Measurements from ENCODE around the gene SFT2D1.

Gene SFT2D1

DNA sequence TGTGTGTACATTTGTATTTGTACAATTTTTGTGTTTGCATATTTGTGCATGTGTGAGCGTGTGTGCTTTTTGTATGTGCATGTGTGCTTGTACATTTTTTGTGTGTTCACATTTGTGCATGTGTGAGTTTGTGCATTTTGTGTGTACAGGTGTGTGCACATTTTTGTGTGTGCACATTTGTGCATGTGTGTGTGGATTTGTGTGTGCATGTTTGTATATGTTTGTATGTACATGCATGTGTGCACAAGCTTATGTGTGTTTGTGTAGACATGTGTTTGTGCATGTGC is 63.0 kb downstream of the SFT2D1 start:
- peaks cover 0 to 15% (median 8%) of the 10 kb centered on the region in 5 donors for H3K4me1 ChIP-seq (ENCODE audit: control insufficient read depth in 5 of 5, insufficient read depth in 5 of 5, low read length in 5 of 5)
- no peaks in the 10 kb centered on the region for H3K9me3 ChIP-seq (ENCODE audit: control insufficient read depth in 5 of 5, low read length in 5 of 5)
- H3K27ac ChIP-seq (ENCODE audit: low read depth, low read length) = no peak overlapping the region
- peaks cover 0 to 21% (median 5%) of the 10 kb centered on the region in 5 donors for H3K27me3 ChIP-seq (ENCODE audit: control insufficient read depth in 5 of 5, insufficient read depth in 4 of 5, low read length in 5 of 5)
- no peak overlapping the region for H3K4me3 ChIP-seq (ENCODE audit: low read depth in 1 of 5, low read length in 5 of 5)
- no peaks in the 10 kb centered on the region for H3K36me3 ChIP-seq (ENCODE audit: control insufficient read depth in 5 of 5, insufficient read depth in 5 of 5, low read length in 5 of 5)
- no peak overlapping the region for H3K9ac ChIP-seq (ENCODE audit: low read length in 5 of 5)

DNA sequence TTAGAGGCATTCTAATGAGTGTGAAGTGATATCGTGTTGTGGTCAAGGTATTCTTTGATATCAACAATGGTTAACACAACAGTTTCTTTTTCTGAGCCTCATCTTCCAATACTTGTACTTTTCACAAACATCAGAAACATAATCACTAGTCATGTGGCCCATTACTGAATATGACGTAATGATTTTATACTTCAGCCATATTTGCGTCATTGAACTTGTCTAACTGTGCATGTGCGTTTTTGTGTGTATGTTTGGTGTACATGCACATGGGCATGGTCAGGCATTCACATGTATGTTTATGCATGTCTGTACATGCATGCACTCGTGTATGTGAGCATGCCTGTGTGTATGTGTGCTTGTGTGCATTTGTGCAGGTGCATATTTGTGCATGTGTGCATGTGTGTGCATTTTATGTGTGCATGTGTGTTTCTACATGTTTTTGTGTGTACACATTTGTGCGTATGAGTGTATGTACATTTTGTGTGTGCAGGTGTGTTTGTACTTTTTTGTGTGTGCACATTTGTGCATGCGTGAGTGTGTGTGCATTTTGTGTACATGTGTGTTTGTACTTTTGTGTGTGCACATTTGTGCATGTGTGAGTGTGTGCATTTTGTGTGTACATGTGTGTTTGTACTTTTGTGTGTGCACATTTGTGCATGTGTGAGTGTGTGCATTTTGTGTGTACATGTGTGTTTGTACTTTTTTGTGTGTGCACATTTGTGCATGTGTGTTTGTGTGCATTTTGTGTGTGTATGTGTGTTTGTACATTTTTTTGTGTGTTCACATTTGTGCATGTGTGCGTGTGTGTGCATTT is 63.6 kb downstream of the SFT2D1 start:
- H3K27me3 ChIP-seq (ENCODE audit: control insufficient read depth in 5 of 5, insufficient read depth in 4 of 5, low read length in 5 of 5) = peaks cover 0 to 21% (median 3%) of the 10 kb centered on the region in 5 donors
- H3K4me1 ChIP-seq (ENCODE audit: control insufficient read depth in 5 of 5, insufficient read depth in 5 of 5, low read length in 5 of 5) = peaks cover 0 to 15% (median 8%) of the 10 kb centered on the region in 5 donors
- no peaks in the 10 kb centered on the region for H3K36me3 ChIP-seq (ENCODE audit: control insufficient read depth in 5 of 5, insufficient read depth in 5 of 5, low read length in 5 of 5)
- no peak overlapping the region for H3K27ac ChIP-seq (ENCODE audit: low read depth, low read length)
- no peaks in the 10 kb centered on the region for H3K9me3 ChIP-seq (ENCODE audit: control insufficient read depth in 5 of 5, low read length in 5 of 5)
- H3K9ac ChIP-seq (ENCODE audit: low read length in 5 of 5) = no peak overlapping the region
- no peak overlapping the region for H3K4me3 ChIP-seq (ENCODE audit: low read depth in 1 of 5, low read length in 5 of 5)

GRCh38 chr6:166277892-166278578 is 64.3 kb downstream of the SFT2D1 start:
- H3K4me1 ChIP-seq (ENCODE audit: control insufficient read depth in 5 of 5, insufficient read depth in 5 of 5, low read length in 5 of 5) = peaks cover 0 to 15% (median 8%) of the 10 kb centered on the region in 5 donors
- peaks cover 0 to 21% (median 0%) of the 10 kb centered on the region in 5 donors for H3K27me3 ChIP-seq (ENCODE audit: control insufficient read depth in 5 of 5, insufficient read depth in 4 of 5, low read length in 5 of 5)
- H3K27ac ChIP-seq (ENCODE audit: low read depth, low read length) = no peak overlapping the region
- no peaks in the 10 kb centered on the region for H3K9me3 ChIP-seq (ENCODE audit: control insufficient read depth in 5 of 5, low read length in 5 of 5)
- no peak overlapping the region for H3K9ac ChIP-seq (ENCODE audit: low read length in 5 of 5)
- H3K36me3 ChIP-seq (ENCODE audit: control insufficient read depth in 5 of 5, insufficient read depth in 5 of 5, low read length in 5 of 5) = no peaks in the 10 kb centered on the region
- no peak overlapping the region for H3K4me3 ChIP-seq (ENCODE audit: low read depth in 1 of 5, low read length in 5 of 5)

- H3K4me3 ChIP-seq (ENCODE audit: low read depth in 1 of 5, low read length in 5 of 5) = no peak overlapping the region
- H3K36me3 ChIP-seq (ENCODE audit: control insufficient read depth in 5 of 5, insufficient read depth in 5 of 5, low read length in 5 of 5) = no peaks in the 10 kb centered on the region
- no peak overlapping the region for H3K27ac ChIP-seq (ENCODE audit: low read depth, low read length)
- H3K9ac ChIP-seq (ENCODE audit: low read length in 5 of 5) = no peak overlapping the region
- peaks cover 0 to 15% (median 0%) of the 10 kb centered on the region in 5 donors for H3K27me3 ChIP-seq (ENCODE audit: control insufficient read depth in 5 of 5, insufficient read depth in 4 of 5, low read length in 5 of 5)
- peaks cover 0 to 15% (median 8%) of the 10 kb centered on the region in 5 donors for H3K4me1 ChIP-seq (ENCODE audit: control insufficient read depth in 5 of 5, insufficient read depth in 5 of 5, low read length in 5 of 5)
- no peaks in the 10 kb centered on the region for H3K9me3 ChIP-seq (ENCODE audit: control insufficient read depth in 5 of 5, low read length in 5 of 5)
Measured at GRCh38 chr6:166277018-166277417, 65.3 kb downstream of the SFT2D1 start.

DNA sequence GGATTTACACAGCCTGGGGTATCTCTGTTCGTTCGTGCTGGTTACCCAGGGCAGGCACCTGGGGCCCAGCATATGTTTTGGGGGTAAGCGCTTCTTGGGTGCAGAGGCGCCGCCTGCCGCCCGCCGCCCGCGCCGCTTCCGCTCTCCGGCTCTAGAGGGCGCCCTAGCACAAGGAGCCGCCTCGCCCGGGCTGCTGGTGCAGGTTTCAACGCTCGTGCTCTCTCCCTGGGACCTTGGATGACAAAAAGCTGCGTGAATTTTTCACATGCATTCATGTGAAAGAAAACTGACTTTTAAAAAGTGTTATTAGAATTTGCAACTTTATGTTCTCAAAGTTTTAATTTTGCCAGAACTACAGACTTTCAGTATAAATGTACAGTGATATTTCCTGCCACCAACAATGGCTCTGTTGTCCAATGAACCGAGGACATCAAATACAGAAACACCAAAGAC is 66.6 kb downstream of the SFT2D1 start:
- peaks cover 0 to 15% (median 8%) of the 10 kb centered on the region in 5 donors for H3K4me1 ChIP-seq (ENCODE audit: control insufficient read depth in 5 of 5, insufficient read depth in 5 of 5, low read length in 5 of 5)
- H3K36me3 ChIP-seq (ENCODE audit: control insufficient read depth in 5 of 5, insufficient read depth in 5 of 5, low read length in 5 of 5) = no peaks in the 10 kb centered on the region
- H3K9ac ChIP-seq (ENCODE audit: low read length in 5 of 5) = no peak overlapping the region
- no peak overlapping the region for H3K27ac ChIP-seq (ENCODE audit: low read depth, low read length)
- H3K4me3 ChIP-seq (ENCODE audit: low read depth in 1 of 5, low read length in 5 of 5) = no peak overlapping the region
- H3K9me3 ChIP-seq (ENCODE audit: control insufficient read depth in 5 of 5, low read length in 5 of 5) = no peaks in the 10 kb centered on the region
- peaks cover under 1 to 17% (median 5%) of the 10 kb centered on the region in 5 donors for H3K27me3 ChIP-seq (ENCODE audit: control insufficient read depth in 5 of 5, insufficient read depth in 4 of 5, low read length in 5 of 5)

- H3K27ac ChIP-seq (ENCODE audit: low read depth, low read length) = no peak overlapping the region
- H3K4me1 ChIP-seq (ENCODE audit: control insufficient read depth in 5 of 5, insufficient read depth in 5 of 5, low read length in 5 of 5) = peaks cover 0 to 15% (median 8%) of the 10 kb centered on the region in 5 donors
- H3K27me3 ChIP-seq (ENCODE audit: control insufficient read depth in 5 of 5, insufficient read depth in 4 of 5, low read length in 5 of 5) = peaks cover 6 to 18% (median 10%) of the 10 kb centered on the region in 5 donors
- no peaks in the 10 kb centered on the region for H3K9me3 ChIP-seq (ENCODE audit: control insufficient read depth in 5 of 5, low read length in 5 of 5)
- H3K9ac ChIP-seq (ENCODE audit: low read length in 5 of 5) = no peak overlapping the region
- no peak overlapping the region for H3K4me3 ChIP-seq (ENCODE audit: low read depth in 1 of 5, low read length in 5 of 5)
- H3K36me3 ChIP-seq (ENCODE audit: control insufficient read depth in 5 of 5, insufficient read depth in 5 of 5, low read length in 5 of 5) = no peaks in the 10 kb centered on the region
Measured at GRCh38 chr6:166274739-166275370, 67.5 kb downstream of the SFT2D1 start.

- H3K4me3 ChIP-seq (ENCODE audit: low read depth in 1 of 5, low read length in 5 of 5) = no peak overlapping the region
- no peak overlapping the region for H3K9ac ChIP-seq (ENCODE audit: low read length in 5 of 5)
- peaks cover 0 to 15% (median 8%) of the 10 kb centered on the region in 5 donors for H3K4me1 ChIP-seq (ENCODE audit: control insufficient read depth in 5 of 5, insufficient read depth in 5 of 5, low read length in 5 of 5)
- H3K9me3 ChIP-seq (ENCODE audit: control insufficient read depth in 5 of 5, low read length in 5 of 5) = no peaks in the 10 kb centered on the region
- no peak overlapping the region for H3K27ac ChIP-seq (ENCODE audit: low read depth, low read length)
- no peaks in the 10 kb centered on the region for H3K36me3 ChIP-seq (ENCODE audit: control insufficient read depth in 5 of 5, insufficient read depth in 5 of 5, low read length in 5 of 5)
- H3K27me3 ChIP-seq (ENCODE audit: control insufficient read depth in 5 of 5, insufficient read depth in 4 of 5, low read length in 5 of 5) = peaks cover 7 to 20% (median 12%) of the 10 kb centered on the region in 5 donors
Measured at GRCh38 chr6:166274163-166274562, 68.2 kb downstream of the SFT2D1 start.

GRCh38 chr6:166271376-166271765 is 71.0 kb downstream of the SFT2D1 start:
- Histone ChIP-seq H3K27me3 (ENCODE audit: control insufficient read depth in 5 of 5, insufficient read depth in 4 of 5, low read length in 5 of 5) (peaks cover 7 to 27% (median 18%) of the 10 kb centered on the region in 5 donors), H3K27ac (ENCODE audit: low read depth, low read length) (no peak overlapping the region), H3K9me3 (ENCODE audit: control insufficient read depth in 5 of 5, low read length in 5 of 5) (no peaks in the 10 kb centered on the region), H3K4me1 (ENCODE audit: control insufficient read depth in 5 of 5, insufficient read depth in 5 of 5, low read length in 5 of 5) (no peaks in the 10 kb centered on the region), H3K36me3 (ENCODE audit: control insufficient read depth in 5 of 5, insufficient read depth in 5 of 5, low read length in 5 of 5) (no peaks in the 10 kb centered on the region), H3K4me3 (ENCODE audit: low read depth in 1 of 5, low read length in 5 of 5) (no peak overlapping the region), H3K9ac (ENCODE audit: low read length in 5 of 5) (no peak overlapping the region)

- H3K36me3 ChIP-seq (ENCODE audit: control insufficient read depth in 5 of 5, insufficient read depth in 5 of 5, low read length in 5 of 5) = no peaks in the 10 kb centered on the region
- peaks cover 7 to 27% (median 18%) of the 10 kb centered on the region in 5 donors for H3K27me3 ChIP-seq (ENCODE audit: control insufficient read depth in 5 of 5, insufficient read depth in 4 of 5, low read length in 5 of 5)
- no peaks in the 10 kb centered on the region for H3K9me3 ChIP-seq (ENCODE audit: control insufficient read depth in 5 of 5, low read length in 5 of 5)
- no peak overlapping the region for H3K4me3 ChIP-seq (ENCODE audit: low read depth in 1 of 5, low read length in 5 of 5)
- no peaks in the 10 kb centered on the region for H3K4me1 ChIP-seq (ENCODE audit: control insufficient read depth in 5 of 5, insufficient read depth in 5 of 5, low read length in 5 of 5)
- no peak overlapping the region for H3K27ac ChIP-seq (ENCODE audit: low read depth, low read length)
- H3K9ac ChIP-seq (ENCODE audit: low read length in 5 of 5) = no peak overlapping the region
Measured at GRCh38 chr6:166270706-166271375, 71.5 kb downstream of the SFT2D1 start.

All from subcutaneous abdominal adipose tissue (tissue), 5 donors.